Epithelial cell of esophagus (primary cell): ENCODE measurements around the gene GRAMD4.

ENCODE experiments used
- DNase-seq: peaks from one replicate; pipeline ENCODE4 v3.0.0; 2010; ENCODE audit warnings: low read depth
- H3K4me3 ChIP-seq: 2 replicates; pipeline ENCODE4 v1.5.1; 2011; ENCODE audit warnings: mild to moderate bottlenecking, low read length, control low read depth
- TF ChIP-seq, protein P1 (sequence below): IDR thresholded peaks from 2 replicates; pipeline ENCODE4 v1.5.1; 2011; ENCODE audit warnings: low read depth, mild to moderate bottlenecking, low read length, control low read depth, inconsistent platforms; ENCODE audit not compliant: insufficient read depth; ENCODE audit errors: missing control alignments

Gene GRAMD4

DNA sequence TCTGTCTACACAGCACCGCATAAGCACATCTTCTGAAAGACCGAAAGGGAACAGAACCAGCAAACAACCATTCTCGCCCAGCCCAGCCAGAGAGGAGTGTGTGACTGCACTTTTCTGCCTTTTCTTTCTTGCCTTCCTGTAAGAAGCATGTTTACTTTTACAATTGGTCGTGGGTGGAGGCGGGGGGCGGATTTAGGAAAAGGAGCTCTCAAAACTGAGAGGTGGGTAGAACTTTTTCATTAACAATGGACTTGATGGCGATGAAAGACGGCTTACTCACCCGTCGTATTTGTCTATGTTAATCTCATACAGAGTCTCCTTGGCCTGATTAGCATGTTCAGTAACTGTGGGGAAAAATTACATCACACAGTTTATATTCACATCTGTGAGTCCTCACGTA, 90.6 kb downstream of the GRAMD4 start:
- H3K4me3 ChIP-seq: no peak overlapping the region
- peak; percentile 75 for DNase-seq

GRCh38 chr22:46712288-46712687, 92.1 kb downstream of the GRAMD4 start:
- H3K4me3 ChIP-seq: no peak overlapping the region
- TF ChIP-seq, protein P1, sequence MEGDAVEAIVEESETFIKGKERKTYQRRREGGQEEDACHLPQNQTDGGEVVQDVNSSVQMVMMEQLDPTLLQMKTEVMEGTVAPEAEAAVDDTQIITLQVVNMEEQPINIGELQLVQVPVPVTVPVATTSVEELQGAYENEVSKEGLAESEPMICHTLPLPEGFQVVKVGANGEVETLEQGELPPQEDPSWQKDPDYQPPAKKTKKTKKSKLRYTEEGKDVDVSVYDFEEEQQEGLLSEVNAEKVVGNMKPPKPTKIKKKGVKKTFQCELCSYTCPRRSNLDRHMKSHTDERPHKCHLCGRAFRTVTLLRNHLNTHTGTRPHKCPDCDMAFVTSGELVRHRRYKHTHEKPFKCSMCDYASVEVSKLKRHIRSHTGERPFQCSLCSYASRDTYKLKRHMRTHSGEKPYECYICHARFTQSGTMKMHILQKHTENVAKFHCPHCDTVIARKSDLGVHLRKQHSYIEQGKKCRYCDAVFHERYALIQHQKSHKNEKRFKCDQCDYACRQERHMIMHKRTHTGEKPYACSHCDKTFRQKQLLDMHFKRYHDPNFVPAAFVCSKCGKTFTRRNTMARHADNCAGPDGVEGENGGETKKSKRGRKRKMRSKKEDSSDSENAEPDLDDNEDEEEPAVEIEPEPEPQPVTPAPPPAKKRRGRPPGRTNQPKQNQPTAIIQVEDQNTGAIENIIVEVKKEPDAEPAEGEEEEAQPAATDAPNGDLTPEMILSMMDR: no peak
- DNase-seq: no peak

More for the DNA sequence above, 90.6 kb downstream of the GRAMD4 start:
- TF ChIP-seq, protein P1: no peak

DNA sequence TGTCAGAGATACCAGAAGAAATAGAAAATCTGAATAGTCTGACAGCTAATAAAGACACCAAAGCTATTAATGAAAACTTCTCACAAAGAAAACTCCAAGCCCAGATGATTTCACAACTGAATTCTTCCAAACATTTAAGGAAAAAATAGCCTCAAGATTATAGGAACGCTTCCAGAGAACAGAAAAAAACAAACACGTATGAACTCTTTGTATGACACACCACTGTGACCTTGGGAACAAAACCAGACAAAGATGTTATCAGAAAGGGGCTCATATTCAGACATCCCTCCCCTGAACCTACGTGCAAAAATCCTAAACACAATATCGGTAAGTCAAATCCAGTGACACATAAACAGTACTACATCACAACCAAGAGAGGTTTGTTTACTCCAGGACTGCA, 94.4 kb downstream of the GRAMD4 start:
- TF ChIP-seq, protein P1: no peak
- no peak for DNase-seq
- H3K4me3 ChIP-seq: no peak overlapping the region

DNA sequence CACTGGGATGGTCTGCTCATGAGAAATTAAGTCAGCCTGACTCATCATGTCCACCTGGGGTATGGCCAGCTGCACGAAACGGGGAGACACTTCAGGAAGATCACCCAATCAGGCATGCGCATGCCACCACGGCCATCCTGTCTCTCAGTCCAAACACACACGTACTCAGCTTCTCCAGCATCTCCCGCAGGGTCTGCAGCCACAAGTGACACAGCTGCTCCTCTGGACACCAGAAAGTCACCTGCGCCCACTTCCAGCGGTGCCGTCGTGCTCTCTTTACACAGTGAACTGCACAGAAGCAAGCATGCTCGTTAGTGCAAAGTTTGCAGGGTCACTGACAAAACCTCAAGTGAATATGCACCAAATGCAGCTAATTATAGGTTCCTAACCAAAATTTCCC, 99.7 kb downstream of the GRAMD4 start:
- TF ChIP-seq, protein P1: no peak
- H3K4me3 ChIP-seq: no peak overlapping the region
- DNase-seq: no peak

DNA sequence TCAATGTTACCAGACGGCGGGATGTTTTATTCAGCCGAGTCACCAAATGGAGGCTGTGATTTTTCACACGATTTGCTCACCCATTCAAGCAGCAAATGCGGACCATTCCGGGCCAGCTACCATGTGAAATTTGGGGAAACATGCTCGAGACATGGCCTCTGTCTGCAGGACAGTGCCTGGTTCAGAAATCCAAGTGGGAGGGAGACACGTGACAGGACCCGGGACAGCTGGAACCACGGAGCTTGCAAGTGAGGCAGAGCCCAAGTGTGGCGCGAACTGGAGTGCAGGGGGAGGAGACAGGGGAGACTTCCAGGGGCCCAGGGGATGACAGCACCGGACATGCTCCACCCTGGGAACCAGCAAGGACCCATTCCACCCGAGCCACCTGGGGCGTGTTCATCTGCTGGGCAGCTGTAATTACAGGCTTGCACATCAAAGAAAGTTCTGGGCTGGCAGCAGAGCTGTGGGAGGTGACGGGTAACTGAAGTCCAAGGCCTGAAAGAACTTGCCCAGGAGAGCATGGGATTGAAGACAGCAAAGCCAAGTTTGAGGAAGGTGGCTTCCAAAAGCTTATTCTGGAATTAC, 101.4 kb downstream of the GRAMD4 start:
- peak; percentile 56 for DNase-seq
- TF ChIP-seq, protein P1: no peak
- no peak overlapping the region for H3K4me3 ChIP-seq

GRCh38 chr22:46723882-46724281, 103.7 kb downstream of the GRAMD4 start:
- no peak for DNase-seq
- TF ChIP-seq, protein P1: no peak
- H3K4me3 ChIP-seq: no peak overlapping the region

DNA sequence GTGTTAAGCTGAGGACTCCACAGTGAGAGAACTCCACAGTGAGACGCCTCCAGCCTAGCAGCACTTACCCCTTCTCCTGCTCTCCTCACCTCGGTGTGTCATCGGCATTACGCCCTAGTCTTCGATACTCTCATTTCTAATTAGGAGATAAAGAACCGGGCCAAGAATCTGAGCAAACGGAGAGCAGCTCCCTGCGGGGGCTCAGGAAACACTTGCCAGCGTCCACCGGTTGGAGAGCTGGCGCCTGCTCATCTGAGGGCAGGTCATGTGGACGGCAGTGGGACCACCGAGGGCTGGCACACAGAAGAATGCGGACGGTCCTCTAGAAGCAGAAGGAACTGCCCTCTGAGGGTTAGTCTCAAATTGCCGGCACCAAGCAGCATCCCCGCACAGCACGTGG, 104.9 kb downstream of the GRAMD4 start:
- TF ChIP-seq, protein P1: no peak
- H3K4me3 ChIP-seq: no peak overlapping the region
- no peak for DNase-seq
